ENCODE measurements around the gene GFY.

Gene GFY

GRCh38 chr19:49403404-49404187, 21.6 kb upstream of the GFY start (continued):
- TF ChIP-seq, protein P1, sequence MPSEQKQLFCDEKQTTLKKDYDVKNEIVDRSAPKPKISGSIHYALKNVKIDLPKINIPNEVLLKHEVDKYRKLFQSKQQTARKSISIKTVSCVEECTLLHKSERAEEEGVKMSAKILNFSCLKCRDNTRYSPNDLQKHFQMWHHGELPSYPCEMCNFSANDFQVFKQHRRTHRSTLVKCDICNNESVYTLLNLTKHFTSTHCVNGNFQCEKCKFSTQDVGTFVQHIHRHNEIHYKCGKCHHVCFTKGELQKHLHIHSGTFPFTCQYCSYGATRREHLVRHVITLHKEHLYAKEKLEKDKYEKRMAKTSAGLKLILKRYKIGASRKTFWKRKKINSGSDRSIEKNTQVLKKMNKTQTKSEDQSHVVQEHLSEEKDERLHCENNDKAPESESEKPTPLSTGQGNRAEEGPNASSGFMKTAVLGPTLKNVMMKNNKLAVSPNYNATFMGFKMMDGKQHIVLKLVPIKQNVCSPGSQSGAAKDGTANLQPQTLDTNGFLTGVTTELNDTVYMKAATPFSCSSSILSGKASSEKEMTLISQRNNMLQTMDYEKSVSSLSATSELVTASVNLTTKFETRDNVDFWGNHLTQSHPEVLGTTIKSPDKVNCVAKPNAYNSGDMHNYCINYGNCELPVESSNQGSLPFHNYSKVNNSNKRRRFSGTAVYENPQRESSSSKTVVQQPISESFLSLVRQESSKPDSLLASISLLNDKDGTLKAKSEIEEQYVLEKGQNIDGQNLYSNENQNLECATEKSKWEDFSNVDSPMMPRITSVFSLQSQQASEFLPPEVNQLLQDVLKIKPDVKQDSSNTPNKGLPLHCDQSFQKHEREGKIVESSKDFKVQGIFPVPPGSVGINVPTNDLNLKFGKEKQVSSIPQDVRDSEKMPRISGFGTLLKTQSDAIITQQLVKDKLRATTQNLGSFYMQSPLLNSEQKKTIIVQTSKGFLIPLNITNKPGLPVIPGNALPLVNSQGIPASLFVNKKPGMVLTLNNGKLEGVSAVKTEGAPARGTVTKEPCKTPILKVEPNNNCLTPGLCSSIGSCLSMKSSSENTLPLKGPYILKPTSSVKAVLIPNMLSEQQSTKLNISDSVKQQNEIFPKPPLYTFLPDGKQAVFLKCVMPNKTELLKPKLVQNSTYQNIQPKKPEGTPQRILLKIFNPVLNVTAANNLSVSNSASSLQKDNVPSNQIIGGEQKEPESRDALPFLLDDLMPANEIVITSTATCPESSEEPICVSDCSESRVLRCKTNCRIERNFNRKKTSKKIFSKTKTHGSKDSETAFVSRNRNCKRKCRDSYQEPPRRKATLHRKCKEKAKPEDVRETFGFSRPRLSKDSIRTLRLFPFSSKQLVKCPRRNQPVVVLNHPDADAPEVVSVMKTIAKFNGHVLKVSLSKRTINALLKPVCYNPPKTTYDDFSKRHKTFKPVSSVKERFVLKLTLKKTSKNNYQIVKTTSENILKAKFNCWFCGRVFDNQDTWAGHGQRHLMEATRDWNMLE (tag by site-specific recombination; conservative IDR thresholded peaks at IDR 0.05; ENCODE audit: low read depth), result no peak
- no peak for TF ChIP-seq YY1 (tag by site-specific recombination; IDR thresholded peaks at IDR 0.05)
- TF ChIP-seq ZNF76 (tag by site-specific recombination; IDR thresholded peaks at IDR 0.05; ENCODE audit: borderline replicate concordance, low read depth), result no peak
- TF ChIP-seq KLF16 (tag by site-specific recombination; IDR thresholded peaks at IDR 0.05), result no peak
- TF ChIP-seq ZNF561 (tag by site-specific recombination; IDR thresholded peaks at IDR 0.05; ENCODE audit: borderline replicate concordance), result peak; percentile 79; the same call in 1 of the 2 replicates
- TF ChIP-seq, protein P2, sequence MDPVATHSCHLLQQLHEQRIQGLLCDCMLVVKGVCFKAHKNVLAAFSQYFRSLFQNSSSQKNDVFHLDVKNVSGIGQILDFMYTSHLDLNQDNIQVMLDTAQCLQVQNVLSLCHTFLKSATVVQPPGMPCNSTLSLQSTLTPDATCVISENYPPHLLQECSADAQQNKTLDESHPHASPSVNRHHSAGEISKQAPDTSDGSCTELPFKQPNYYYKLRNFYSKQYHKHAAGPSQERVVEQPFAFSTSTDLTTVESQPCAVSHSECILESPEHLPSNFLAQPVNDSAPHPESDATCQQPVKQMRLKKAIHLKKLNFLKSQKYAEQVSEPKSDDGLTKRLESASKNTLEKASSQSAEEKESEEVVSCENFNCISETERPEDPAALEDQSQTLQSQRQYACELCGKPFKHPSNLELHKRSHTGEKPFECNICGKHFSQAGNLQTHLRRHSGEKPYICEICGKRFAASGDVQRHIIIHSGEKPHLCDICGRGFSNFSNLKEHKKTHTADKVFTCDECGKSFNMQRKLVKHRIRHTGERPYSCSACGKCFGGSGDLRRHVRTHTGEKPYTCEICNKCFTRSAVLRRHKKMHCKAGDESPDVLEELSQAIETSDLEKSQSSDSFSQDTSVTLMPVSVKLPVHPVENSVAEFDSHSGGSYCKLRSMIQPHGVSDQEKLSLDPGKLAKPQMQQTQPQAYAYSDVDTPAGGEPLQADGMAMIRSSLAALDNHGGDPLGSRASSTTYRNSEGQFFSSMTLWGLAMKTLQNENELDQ (tag by site-specific recombination; IDR thresholded peaks at IDR 0.05; ENCODE audit: low read depth), result no peak
- TF ChIP-seq ZNF248 (tag by site-specific recombination; IDR thresholded peaks at IDR 0.05), result no peak
- peak; percentile 91 for TF ChIP-seq IKZF3 (tag by site-specific recombination; IDR thresholded peaks at IDR 0.05)
- no peak for TF ChIP-seq ZNF585B (tag by site-specific recombination; IDR thresholded peaks at IDR 0.05)
- TF ChIP-seq RBAK (tag by site-specific recombination; IDR thresholded peaks at IDR 0.05), result no peak
- no peak for TF ChIP-seq ZNF670 (tag by site-specific recombination; IDR thresholded peaks at IDR 0.05; ENCODE audit: low read depth)
- no peak for TF ChIP-seq PRDM4 (tag by site-specific recombination; IDR thresholded peaks at IDR 0.05)
- TF ChIP-seq ZNF10 (tag by site-specific recombination; IDR thresholded peaks at IDR 0.05), result 0 out of 2 replicates have a peak, but pooled peaks have one; percentile 27
- TF ChIP-seq, protein P3, sequence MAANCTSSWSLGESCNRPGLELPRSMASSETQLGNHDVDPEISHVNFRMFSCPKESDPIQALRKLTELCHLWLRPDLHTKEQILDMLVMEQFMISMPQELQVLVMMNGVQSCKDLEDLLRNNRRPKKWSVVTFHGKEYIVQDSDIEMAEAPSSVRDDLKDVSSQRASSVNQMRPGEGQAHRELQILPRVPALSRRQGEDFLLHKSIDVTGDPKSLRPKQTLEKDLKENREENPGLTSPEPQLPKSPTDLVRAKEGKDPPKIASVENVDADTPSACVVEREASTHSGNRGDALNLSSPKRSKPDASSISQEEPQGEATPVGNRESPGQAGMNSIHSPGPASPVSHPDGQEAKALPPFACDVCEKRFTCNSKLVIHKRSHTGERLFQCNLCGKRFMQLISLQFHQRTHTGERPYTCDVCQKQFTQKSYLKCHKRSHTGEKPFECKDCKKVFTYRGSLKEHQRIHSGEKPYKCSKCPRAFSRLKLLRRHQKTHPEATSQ (tag by site-specific recombination; IDR thresholded peaks at IDR 0.05), result no peak
- TF ChIP-seq ZNF394 (tag by site-specific recombination; IDR thresholded peaks at IDR 0.05; ENCODE audit: borderline replicate concordance), result peak; percentile 90
- no peak for TF ChIP-seq ZNF791 (tag by site-specific recombination; IDR thresholded peaks at IDR 0.05)
- no peak for TF ChIP-seq KLF10 (tag by site-specific recombination; IDR thresholded peaks at IDR 0.05)
- TF ChIP-seq, protein P4, sequence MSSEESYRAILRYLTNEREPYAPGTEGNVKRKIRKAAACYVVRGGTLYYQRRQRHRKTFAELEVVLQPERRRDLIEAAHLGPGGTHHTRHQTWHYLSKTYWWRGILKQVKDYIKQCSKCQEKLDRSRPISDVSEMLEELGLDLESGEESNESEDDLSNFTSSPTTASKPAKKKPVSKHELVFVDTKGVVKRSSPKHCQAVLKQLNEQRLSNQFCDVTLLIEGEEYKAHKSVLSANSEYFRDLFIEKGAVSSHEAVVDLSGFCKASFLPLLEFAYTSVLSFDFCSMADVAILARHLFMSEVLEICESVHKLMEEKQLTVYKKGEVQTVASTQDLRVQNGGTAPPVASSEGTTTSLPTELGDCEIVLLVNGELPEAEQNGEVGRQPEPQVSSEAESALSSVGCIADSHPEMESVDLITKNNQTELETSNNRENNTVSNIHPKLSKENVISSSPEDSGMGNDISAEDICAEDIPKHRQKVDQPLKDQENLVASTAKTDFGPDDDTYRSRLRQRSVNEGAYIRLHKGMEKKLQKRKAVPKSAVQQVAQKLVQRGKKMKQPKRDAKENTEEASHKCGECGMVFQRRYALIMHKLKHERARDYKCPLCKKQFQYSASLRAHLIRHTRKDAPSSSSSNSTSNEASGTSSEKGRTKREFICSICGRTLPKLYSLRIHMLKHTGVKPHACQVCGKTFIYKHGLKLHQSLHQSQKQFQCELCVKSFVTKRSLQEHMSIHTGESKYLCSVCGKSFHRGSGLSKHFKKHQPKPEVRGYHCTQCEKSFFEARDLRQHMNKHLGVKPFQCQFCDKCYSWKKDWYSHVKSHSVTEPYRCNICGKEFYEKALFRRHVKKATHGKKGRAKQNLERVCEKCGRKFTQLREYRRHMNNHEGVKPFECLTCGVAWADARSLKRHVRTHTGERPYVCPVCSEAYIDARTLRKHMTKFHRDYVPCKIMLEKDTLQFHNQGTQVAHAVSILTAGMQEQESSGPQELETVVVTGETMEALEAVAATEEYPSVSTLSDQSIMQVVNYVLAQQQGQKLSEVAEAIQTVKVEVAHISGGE (tag by site-specific recombination; conservative IDR thresholded peaks at IDR 0.05; ENCODE audit: low read depth), result peak; percentile 71
